K562 (cell line): ENCODE measurements around the gene RIIAD1. TPM values are rescaled to one million over a fixed set of nuclear protein-coding genes. Genes with fewer than 3 reads are reported as not detected.

Experiments used
- ATAC-seq: fragments of 200-7000 bp; cut with Tn5 transposase; 3 replicates; pipeline ENCODE4 v1.9.1; 2020; ENCODE audit warnings: moderate library complexity
- BruUV-seq: library from RNA; stranded (reverse); fragments of 400-500 nt; replicated peaks from 2 replicates; lab custom pipeline; 2021; lab: Mats Ljungman, UMichigan
- CTCF ChIA-PET: fragments of 300-600 bp; formaldehyde crosslinking; extraction: SDS; loops from one replicate; lab custom pipeline; 2021; ENCODE audit warnings: low intra/inter-chr PET ratio; lab: Yijun Ruan, JAX
- POLR2A ChIA-PET: fragments of 300-600, 350-650 bp; sonication (Branson Sonifier 250); formaldehyde crosslinking; extraction: SDS; loops from one replicate; lab custom pipeline; 2021; ENCODE audit warnings: antibody characterized with exemption, inconsistent platforms; lab: Yijun Ruan, JAX
- DNase-seq, 4 experiments: peaks; one replicate each; pipeline versions ENCODE4 v3.0.0 to v3.0.0-alpha.2; 2011 to 2018; ENCODE audit warnings: low spot score in 3 of 4, mixed read lengths in 3 of 4; ENCODE audit errors: extremely low read depth in 1 of 4
- FAIRE-seq: peaks from 2 replicates; lab custom pipeline; 2011; peaks lifted over from hg19 to GRCh38; lab: Jason Lieb, UNC
- H2AFZ ChIP-seq: 2 replicates; pipeline ENCODE4 v1.6.0; 2011; ENCODE audit warnings: low read depth, low read length, control low read depth, inconsistent platforms
- H3K27ac ChIP-seq: fragments of 200-600 bp; 3 replicates; pipeline ENCODE4 v1.8.0; 2011; ENCODE audit warnings: low read depth, mild to moderate bottlenecking, control low read depth, inconsistent platforms, low read length, moderate library complexity, mixed read lengths; ENCODE audit errors: extremely low read depth
- H3K27me3 ChIP-seq, 2 experiments: fragments of 300-600 bp in 1 of 2; 2 replicates in 1 of 2; 3 replicates in 1 of 2; pipeline versions ENCODE4 v1.6.0 to v1.8.0; 2011; ENCODE audit warnings: inconsistent platforms in 2 of 2, low read length in 2 of 2, mild to moderate bottlenecking in 1 of 2, mixed read lengths in 1 of 2, moderate library complexity in 1 of 2; ENCODE audit not compliant: control insufficient read depth in 2 of 2, insufficient read depth in 2 of 2
- H3K36me3 ChIP-seq: fragments of 300-600 bp; 3 replicates; pipeline ENCODE4 v1.8.0; 2011; ENCODE audit warnings: mild to moderate bottlenecking, low read length, inconsistent platforms; ENCODE audit not compliant: control insufficient read depth, insufficient read depth
- H3K4me1 ChIP-seq, 2 experiments: fragments of 200-600 bp in 1 of 2; replicated peaks in 1 of 2; 2 replicates in 1 of 2; 3 replicates in 1 of 2; pipeline versions ENCODE4 v1.5.1 to v1.8.0; 2011; ENCODE audit warnings: inconsistent platforms in 2 of 2, low read length in 2 of 2, mild to moderate bottlenecking in 1 of 2, mixed read lengths in 1 of 2, moderate library complexity in 1 of 2; ENCODE audit not compliant: control insufficient read depth in 2 of 2, insufficient read depth in 2 of 2
- H3K4me2 ChIP-seq: 2 replicates; pipeline ENCODE4 v1.6.1; 2011; ENCODE audit warnings: low read length, control low read depth, inconsistent platforms, mixed read lengths; ENCODE audit not compliant: insufficient read depth
- H3K4me3 ChIP-seq: fragments of 200-600 bp; sonication (generic), shearing (Covaris generic); 2 replicates; pipeline ENCODE4 v1.5.1; 2016; ENCODE audit warnings: control low read depth, inconsistent platforms
- H3K79me2 ChIP-seq: fragments of 200-600 bp; 3 replicates; pipeline ENCODE4 v1.8.0; 2011; ENCODE audit warnings: low read length, inconsistent platforms; ENCODE audit not compliant: control insufficient read depth, insufficient read depth
- H3K9ac ChIP-seq, 2 experiments: 2 replicates each; pipeline versions ENCODE4 v1.6.0 to v1.6.1; 2011; ENCODE audit warnings: low read depth in 2 of 2, low read length in 2 of 2, control low read depth in 1 of 2, inconsistent platforms in 1 of 2, mild to moderate bottlenecking in 1 of 2, mixed read lengths in 1 of 2; ENCODE audit not compliant: insufficient read depth in 1 of 2
- H3K9me1 ChIP-seq: one replicate; pipeline ENCODE4 v1.6.0; 2011; ENCODE audit warnings: inconsistent platforms, mild to moderate bottlenecking, low read length, moderate library complexity; ENCODE audit not compliant: control insufficient read depth, insufficient read depth
- H3K9me3 ChIP-seq: replicated peaks from 2 replicates; pipeline ENCODE4 v1.5.1; 2011; ENCODE audit warnings: low read depth, low read length, inconsistent platforms; ENCODE audit not compliant: control insufficient read depth, insufficient read depth
- H4K20me1 ChIP-seq: replicated peaks from 2 replicates; pipeline ENCODE4 v1.6.1; 2011; ENCODE audit warnings: low read length, inconsistent platforms, mixed read lengths; ENCODE audit not compliant: control insufficient read depth, insufficient read depth
- CUX1 ChIP-seq: fragments of 200-800 bp; sonication (Bioruptor generic); IDR thresholded peaks from 2 replicates; pipeline ENCODE4 v1.6.1; 2016; ENCODE audit warnings: missing genetic modification characterization, missing compliant biosample characterization
- ELF4 ChIP-seq: fragments of 450-650 bp; formaldehyde crosslinking; IDR thresholded peaks from 2 replicates; pipeline ENCODE4 v1.4.0; 2022; ENCODE audit warnings: missing genetic modification characterization
- MLLT1 ChIP-seq, 2 experiments: fragments of 450-650 bp; IDR thresholded peaks; 2 replicates each; pipeline ENCODE4 v1.6.1; 2016
- NFYB ChIP-seq: IDR thresholded peaks from 2 replicates; pipeline ENCODE4 v1.6.1; 2011; ENCODE audit warnings: mild to moderate bottlenecking, moderate library complexity; ENCODE audit not compliant: insufficient read length; ENCODE audit errors: extremely low read depth
- POLR2A ChIP-seq: fragments of 450-650 bp; conservative IDR thresholded peaks from 2 replicates; pipeline ENCODE4 v1.6.1; 2016
- PTTG1 ChIP-seq: fragments of 450-650 bp; IDR thresholded peaks from 2 replicates; pipeline ENCODE4 v1.6.1; 2016; ENCODE audit warnings: low read depth, mild to moderate bottlenecking, missing genetic modification characterization, missing compliant biosample characterization
- RBM39 ChIP-seq: fragments of 200-400 bp; formaldehyde crosslinking; optimal IDR thresholded peaks from 2 replicates; pipeline ENCODE3; 2018; ENCODE audit warnings: low read depth, low read length
- XRCC3 ChIP-seq: fragments of 450-650 bp; IDR thresholded peaks from 2 replicates; pipeline ENCODE4 v1.6.1; 2017; ENCODE audit warnings: mild to moderate bottlenecking, moderate library complexity
- ZNF584 ChIP-seq: fragments of 200-800 bp; sonication (Bioruptor generic); IDR thresholded peaks from 2 replicates; pipeline ENCODE4 v1.6.1; 2016; ENCODE audit warnings: low read depth, mild to moderate bottlenecking, missing genetic modification characterization, missing compliant biosample characterization
- WGBS: fragments of 100-300 bp; shearing (Covaris generic); methylation state at CpG from one replicate; pipeline ENCODE4 v1.1.6; 2016; ENCODE audit warnings: low coverage, mixed read lengths; ENCODE audit not compliant: insufficient coverage; ENCODE audit errors: missing lambda C conversion rate; 5-methylcytosine and 5-hydroxymethylcytosine counted together
- in situ Hi-C: fragments of 300-500 bp; cut with MboI; formaldehyde crosslinking; loops from 4 replicates; pipeline ENCODE4 v1.15.0; 2018; ENCODE audit warnings: inconsistent platforms, mixed read lengths
- intact Hi-C: fragments of 100-400 bp; cut with micrococcal nuclease; formaldehyde crosslinking; loops from 2 replicates; pipeline ENCODE4 v1.14.2; 2022
- polyA plus RNA-seq, 8 experiments: library from polyadenylated mRNA; depleted of rRNA in 4 of 8; stranded (reverse) in 5 of 8; unstranded in 3 of 8; fragments of >200 nt; fragmentation: Nextera tagmentation in 2 of 8; fragmentation: Illumina TruSeq in 1 of 8; extraction: Ambion mirVana in 2 of 8; extraction: Trizol in 1 of 8; gene quantifications; 2 replicates each; pipeline versions ENCODE4 v1.2.1 to v1.2.3, GENCODE V29; 2011 to 2014; ENCODE audit warnings: inconsistent platforms in 1 of 8, missing spikeins in 1 of 8
- total RNA-seq, 7 experiments: library from RNA; depleted of rRNA in 6 of 7; stranded (reverse); fragments of >200 nt in 6 of 7; fragmentation: Illumina TruSeq in 2 of 7; extraction: Trizol in 2 of 7; gene quantifications; 2 replicates each; pipeline versions ENCODE4 v1.2.1 to v1.2.3, GENCODE V29; 2011 to 2021; ENCODE audit warnings: low replicate concordance in 1 of 7

Gene RIIAD1
- total and polyA plus RNA-seq, 9 of the 15 experiments (the other 6 are each of a cell fraction or from before 2014, with no cell fraction given) = not detected

- ChIA-PET POLR2A (interaction anchor here (1.1 kb wide), 1 partner anchor 41 kb away, joined by 3 read pairs; no protein-coding TSS in a partner anchor), CTCF (no interaction called here)
- BruUV-seq = no TSS peak
- Histone ChIP-seq H3K9me1 (no peaks in the 10 kb centered on the region), H2AFZ (no peak overlapping the region), H3K27me3 (peaks cover 13 to 45% of the 10 kb centered on the region in 2 experiments), H3K27ac (no peak overlapping the region), H4K20me1 (peaks cover 17% of the 10 kb centered on the region), H3K4me1 (peaks cover 13 to 21% of the 10 kb centered on the region in 2 experiments), H3K4me2 (no peak overlapping the region), H3K36me3 (no peaks in the 10 kb centered on the region), H3K9me3 (no peaks in the 10 kb centered on the region), H3K9ac (no peak overlapping the region), H3K79me2 (no peaks in the 10 kb centered on the region), H3K4me3 (no peak overlapping the region)
- no peak for DNase-seq
- TF ChIP-seq ELF4 (CRISPR knock-in tag) (no peak), MLLT1 (IDR thresholded peaks at IDR 0.05) (no peak), POLR2A (no peak), ZNF584 (CRISPR knock-in tag) (no peak), XRCC3 (no peak), RBM39 (no peak), PTTG1 (tag) (no peak), NFYB (no peak), CUX1 (CRISPR knock-in tag) (no peak)
- WGBS = 13% methylated on average over 4 of the region's 4 CpGs
- in situ Hi-C loops (no loop called here), intact Hi-C loops (no loop called here)
- ATAC-seq = no peak
- FAIRE-seq = no peak
These were observed 2.7 kb upstream of the RIIAD1 start for GRCh38 chr1:151718666-151719065.
